KMS-11 (cell line): ENCODE results near the gene SHANK2.

ENCODE experiments used
- H2AFZ ChIP-seq: fragments of 200-600 bp; sonication (generic); 2 replicates; pipeline ENCODE4 v1.6.1; 2016; ENCODE audit warnings: antibody characterized with exemption, mixed run types, low read depth
- H3K27ac ChIP-seq: fragments of 200-600 bp; sonication (generic); 2 replicates; pipeline ENCODE4 v1.6.1; 2016; ENCODE audit warnings: mild to moderate bottlenecking, mixed run types
- H3K27me3 ChIP-seq: fragments of 200-600 bp; sonication (generic); 2 replicates; pipeline ENCODE4 v1.6.1; 2017; ENCODE audit warnings: mild to moderate bottlenecking, low read depth, mixed run types, moderate library complexity; ENCODE audit not compliant: insufficient read depth
- H3K36me3 ChIP-seq: fragments of 200-600 bp; sonication (generic); 2 replicates; pipeline ENCODE4 v1.6.1; 2017; ENCODE audit warnings: mild to moderate bottlenecking, mixed run types; ENCODE audit not compliant: insufficient read depth
- H3K4me1 ChIP-seq: fragments of 200-600 bp; sonication (generic); 2 replicates; pipeline ENCODE4 v1.6.1; 2016; ENCODE audit warnings: mild to moderate bottlenecking, low read depth, mixed run types; ENCODE audit not compliant: poor library complexity, severe bottlenecking
- H3K4me2 ChIP-seq: fragments of 200-600 bp; sonication (generic); 2 replicates; pipeline ENCODE4 v1.7.0; 2016; ENCODE audit warnings: mild to moderate bottlenecking, mixed run types
- H3K4me3 ChIP-seq: fragments of 200-600 bp; sonication (generic); IDR thresholded peaks from 2 replicates; pipeline ENCODE4 v1.6.1; 2017; ENCODE audit warnings: low read depth, low read length, mixed read lengths; ENCODE audit not compliant: insufficient read depth
- H3K79me2 ChIP-seq: fragments of 200-600 bp; sonication (generic); 2 replicates; pipeline ENCODE4 v1.6.1; 2016; ENCODE audit warnings: low read depth, mixed run types; ENCODE audit not compliant: insufficient read depth
- H3K9ac ChIP-seq: fragments of 200-600 bp; sonication (generic); 2 replicates; pipeline ENCODE4 v1.6.1; 2016; ENCODE audit warnings: mild to moderate bottlenecking, mixed run types
- H4K20me1 ChIP-seq: fragments of 200-600 bp; sonication (generic); 2 replicates; pipeline ENCODE4 v1.6.1; 2016; ENCODE audit warnings: mild to moderate bottlenecking, mixed run types; ENCODE audit not compliant: insufficient read depth
- CTCF ChIP-seq: fragments of 200-600 bp; sonication (generic); conservative IDR thresholded peaks from 2 replicates; pipeline ENCODE4 v1.6.1; 2017; ENCODE audit warnings: low read depth, mild to moderate bottlenecking, antibody characterized with exemption, low read length, moderate library complexity, mixed read lengths

Gene SHANK2

GRCh38 chr11:71286701-71287643, 34.6 kb upstream of the SHANK2 start:
- Histone ChIP-seq H3K27me3 (no peaks in the 10 kb centered on the region), H4K20me1 (no peaks in the 10 kb centered on the region), H3K4me3 (no peak overlapping the region), H3K4me1 (no peaks in the 10 kb centered on the region), H3K4me2 (no peak overlapping the region), H3K9ac (no peak overlapping the region), H3K79me2 (no peaks in the 10 kb centered on the region), H3K27ac (no peak overlapping the region), H3K36me3 (no peaks in the 10 kb centered on the region), H2AFZ (no peak overlapping the region)
- no peak for TF ChIP-seq CTCF

GRCh38 chr11:71285111-71285510, 32.7 kb upstream of the SHANK2 start:
- Histone ChIP-seq H3K9ac (no peak overlapping the region), H3K36me3 (no peaks in the 10 kb centered on the region), H3K27ac (no peak overlapping the region), H2AFZ (no peak overlapping the region), H3K4me1 (no peaks in the 10 kb centered on the region), H3K27me3 (no peaks in the 10 kb centered on the region), H3K79me2 (no peaks in the 10 kb centered on the region), H3K4me2 (no peak overlapping the region), H3K4me3 (no peak overlapping the region), H4K20me1 (no peaks in the 10 kb centered on the region)
- no peak for TF ChIP-seq CTCF

- TF ChIP-seq CTCF: no peak
- Histone ChIP-seq H3K36me3 (no peaks in the 10 kb centered on the region), H3K4me3 (no peak overlapping the region), H3K4me2 (no peak overlapping the region), H4K20me1 (no peaks in the 10 kb centered on the region), H2AFZ (no peak overlapping the region), H3K9ac (no peak overlapping the region), H3K27ac (no peak overlapping the region), H3K4me1 (no peaks in the 10 kb centered on the region), H3K79me2 (no peaks in the 10 kb centered on the region), H3K27me3 (no peaks in the 10 kb centered on the region)
Measured at GRCh38 chr11:71284525-71285092, 32.2 kb upstream of the SHANK2 start.

- no peaks in the 10 kb centered on the region for H3K4me1 ChIP-seq
- H3K36me3 ChIP-seq: no peaks in the 10 kb centered on the region
- no peaks in the 10 kb centered on the region for H3K79me2 ChIP-seq
- no peaks in the 10 kb centered on the region for H3K27me3 ChIP-seq
- H3K9ac ChIP-seq: no peak overlapping the region
- no peak overlapping the region for H2AFZ ChIP-seq
- H4K20me1 ChIP-seq: no peaks in the 10 kb centered on the region
- no peak overlapping the region for H3K4me3 ChIP-seq
- no peak overlapping the region for H3K27ac ChIP-seq
- TF ChIP-seq CTCF: no peak
- no peak overlapping the region for H3K4me2 ChIP-seq
Measured at GRCh38 chr11:71283971-71284441, 31.6 kb upstream of the SHANK2 start.
